Hepatocyte (in vitro differentiated cells): ENCODE data around the gene FGL2. TPM values are rescaled to one million over a fixed set of nuclear protein-coding genes. Genes with fewer than 3 reads are reported as not detected.

Experiments used
- DNase-seq: peaks from one replicate; pipeline ENCODE4 v3.0.0-alpha.2; 2016; ENCODE audit warnings: low spot score
- H2AFZ ChIP-seq: fragments of 200-600 bp; sonication (generic); 2 replicates; pipeline ENCODE4 v1.6.0; 2016; ENCODE audit warnings: antibody characterized with exemption, mild to moderate bottlenecking
- H3K27ac ChIP-seq: fragments of 200-600 bp; sonication (generic); 2 replicates; pipeline ENCODE4 v1.5.1; 2016; ENCODE audit warnings: mild to moderate bottlenecking
- H3K27me3 ChIP-seq: fragments of 200-600 bp; sonication (generic); 2 replicates; pipeline ENCODE4 v1.6.1; 2016
- H3K36me3 ChIP-seq: fragments of 200-600 bp; sonication (generic); replicated peaks from 2 replicates; pipeline ENCODE4 v1.5.1; 2016; ENCODE audit warnings: low read depth; ENCODE audit not compliant: insufficient read depth
- H3K4me1 ChIP-seq: fragments of 200-600 bp; sonication (generic); 2 replicates; pipeline ENCODE4 v1.5.1; 2016; ENCODE audit warnings: mild to moderate bottlenecking, moderate library complexity; ENCODE audit not compliant: insufficient read depth
- H3K4me2 ChIP-seq: fragments of 200-600 bp; sonication (generic); 2 replicates; pipeline ENCODE4 v1.6.0; 2016
- H3K4me3 ChIP-seq: fragments of 200-600 bp; sonication (generic); 2 replicates; pipeline ENCODE4 v1.5.1; 2016; ENCODE audit warnings: mild to moderate bottlenecking
- H3K79me2 ChIP-seq: fragments of 200-600 bp; sonication (generic); 2 replicates; pipeline ENCODE4 v1.6.0; 2017; ENCODE audit warnings: mild to moderate bottlenecking
- H3K9me2 ChIP-seq: fragments of 200-600 bp; sonication (generic); replicated peaks from 2 replicates; pipeline ENCODE4 v1.6.0; 2017; ENCODE audit warnings: mild to moderate bottlenecking; ENCODE audit not compliant: insufficient read depth
- H3K9me3 ChIP-seq: fragments of 200-600 bp; sonication (generic); 2 replicates; pipeline ENCODE4 v1.5.1; 2016; ENCODE audit warnings: low read depth, mild to moderate bottlenecking
- H4K20me1 ChIP-seq: fragments of 200-600 bp; sonication (generic); 2 replicates; pipeline ENCODE4 v1.6.0; 2016; ENCODE audit warnings: mild to moderate bottlenecking; ENCODE audit not compliant: insufficient read depth, poor library complexity, severe bottlenecking
- CTCF ChIP-seq: fragments of 200-600 bp; sonication (generic); IDR thresholded peaks from 2 replicates; pipeline ENCODE4 v1.5.1; 2016; ENCODE audit warnings: antibody characterized with exemption, mild to moderate bottlenecking; ENCODE audit not compliant: poor library complexity
- EZH2 ChIP-seq: fragments of 200-600 bp; sonication (generic); IDR thresholded peaks from 2 replicates; pipeline ENCODE4 v1.6.1; 2016; ENCODE audit warnings: antibody characterized with exemption, mild to moderate bottlenecking, borderline replicate concordance
- EZH2phosphoT487 ChIP-seq: fragments of 200-600 bp; sonication (generic); IDR thresholded peaks from one replicate; pipeline ENCODE4 v1.6.1; 2018; ENCODE audit warnings: antibody characterized with exemption, mild to moderate bottlenecking, low read depth, moderate library complexity; ENCODE audit not compliant: unreplicated experiment, severe bottlenecking
- WGBS: methylation state at CpG from one replicate; pipeline ENCODE4 v1.1.6; 2016; ENCODE audit warnings: low lambda C conversion rate; ENCODE audit errors: missing lambda C conversion rate; 5-methylcytosine and 5-hydroxymethylcytosine counted together
- polyA plus RNA-seq: library from polyadenylated mRNA; unstranded; fragments of >200 nt; fragmentation: Nextera tagmentation; extraction: Ambion mirVana; gene quantifications from 2 replicates; pipeline ENCODE4 v1.2.1, GENCODE V29; 2016
- total RNA-seq: library from RNA; depleted of rRNA; stranded (reverse); fragments of >200 nt; gene quantifications from 2 replicates; pipeline ENCODE4 v1.2.3, GENCODE V29; 2014

The FGL2 gene, protein sequence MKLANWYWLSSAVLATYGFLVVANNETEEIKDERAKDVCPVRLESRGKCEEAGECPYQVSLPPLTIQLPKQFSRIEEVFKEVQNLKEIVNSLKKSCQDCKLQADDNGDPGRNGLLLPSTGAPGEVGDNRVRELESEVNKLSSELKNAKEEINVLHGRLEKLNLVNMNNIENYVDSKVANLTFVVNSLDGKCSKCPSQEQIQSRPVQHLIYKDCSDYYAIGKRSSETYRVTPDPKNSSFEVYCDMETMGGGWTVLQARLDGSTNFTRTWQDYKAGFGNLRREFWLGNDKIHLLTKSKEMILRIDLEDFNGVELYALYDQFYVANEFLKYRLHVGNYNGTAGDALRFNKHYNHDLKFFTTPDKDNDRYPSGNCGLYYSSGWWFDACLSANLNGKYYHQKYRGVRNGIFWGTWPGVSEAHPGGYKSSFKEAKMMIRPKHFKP
- total RNA-seq: 0.80 and 1.2 TPM in 2 replicates
- polyA plus RNA-seq: 0.57 and 0.83 TPM in 2 replicates

DNA sequence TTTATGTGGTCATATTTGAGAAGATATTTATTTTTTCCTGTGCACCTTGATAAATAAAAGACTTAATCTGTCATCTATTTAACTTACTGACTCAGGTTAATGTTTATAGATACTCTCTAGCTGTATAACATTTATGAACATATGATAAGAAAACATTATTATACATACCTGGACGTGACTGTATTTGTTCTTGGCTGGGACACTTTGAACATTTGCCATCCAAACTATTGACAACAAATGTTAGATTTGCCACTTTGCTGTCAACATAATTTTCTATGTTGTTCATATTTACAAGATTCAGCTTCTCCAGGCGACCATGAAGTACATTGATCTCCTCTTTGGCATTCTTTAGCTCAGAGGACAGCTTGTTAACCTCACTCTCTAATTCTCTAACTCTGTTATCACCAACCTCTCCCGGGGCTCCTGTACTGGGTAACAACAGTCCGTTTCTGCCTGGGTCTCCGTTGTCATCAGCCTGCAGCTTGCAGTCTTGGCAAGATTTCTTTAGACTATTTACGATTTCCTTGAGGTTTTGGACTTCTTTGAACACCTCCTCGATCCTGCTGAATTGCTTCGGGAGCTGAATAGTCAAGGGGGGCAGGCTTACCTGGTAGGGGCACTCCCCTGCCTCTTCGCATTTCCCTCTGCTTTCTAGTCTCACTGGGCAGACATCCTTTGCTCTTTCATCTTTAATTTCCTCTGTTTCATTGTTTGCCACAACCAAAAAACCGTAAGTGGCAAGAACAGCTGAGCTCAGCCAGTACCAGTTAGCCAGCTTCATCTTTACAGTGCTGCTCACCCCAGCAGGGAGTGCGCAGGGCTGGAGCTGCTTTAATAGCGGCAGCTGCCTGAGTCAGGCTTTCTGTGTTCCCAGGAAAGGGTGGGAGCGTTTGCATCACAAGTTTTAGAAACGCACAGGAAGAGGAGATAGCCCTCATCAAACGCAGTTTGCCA is at the start of gene FGL2:
Gene FGL2 (minus strand): TSS at position 807 of the 954 bp plus-strand sequence. CDS start 26 bp downstream, at position 781.
- no peak within 1 kb of the TSS for H3K27ac ChIP-seq
- WGBS: 24% methylated on average over 15 of the region's 15 CpGs

GRCh38 chr7:77248154-77248553 is 48.5 kb upstream of the FGL2 start:
- no peak overlapping the region for H3K4me2 ChIP-seq
- no peak overlapping the region for H3K4me3 ChIP-seq
- no peaks in the 10 kb centered on the region for H4K20me1 ChIP-seq
- DNase-seq: no peak
- no peaks in the 10 kb centered on the region for H3K4me1 ChIP-seq
- H3K9me3 ChIP-seq: no peaks in the 10 kb centered on the region
- H3K27ac ChIP-seq: no peak overlapping the region
- H3K36me3 ChIP-seq: no peaks in the 10 kb centered on the region
- 70% methylated on average over 3 of the region's 3 CpGs for WGBS
- TF ChIP-seq EZH2: no peak
- no peak for TF ChIP-seq EZH2phosphoT487
- no peak for TF ChIP-seq CTCF
- H2AFZ ChIP-seq: no peak overlapping the region
- H3K79me2 ChIP-seq: no peaks in the 10 kb centered on the region
- no peaks in the 10 kb centered on the region for H3K9me2 ChIP-seq
- no peaks in the 10 kb centered on the region for H3K27me3 ChIP-seq

More for the DNA sequence above, at the start of gene FGL2:
- Histone ChIP-seq H3K4me1 (no peaks in the 10 kb centered on the region), H3K4me3 (no peak within 1 kb of the TSS), H4K20me1 (no peaks in the 10 kb centered on the region), H3K27me3 (no peaks in the 10 kb centered on the region), H3K36me3 (no peaks in the 10 kb centered on the region), H3K9me2 (no peaks in the 10 kb centered on the region), H2AFZ (no peak within 1 kb of the TSS), H3K79me2 (no peaks in the 10 kb centered on the region), H3K4me2 (peak within 1 kb of the TSS; percentile 75), H3K9me3 (no peaks in the 10 kb centered on the region)
- TF ChIP-seq EZH2 (no peak), CTCF (no peak)
- peak; percentile 37 for DNase-seq

- no peaks in the 10 kb centered on the region for H3K9me3 ChIP-seq
- no peaks in the 10 kb centered on the region for H3K4me1 ChIP-seq
- no peaks in the 10 kb centered on the region for H4K20me1 ChIP-seq
- peak; percentile 81 for TF ChIP-seq CTCF
- no peak for TF ChIP-seq EZH2
- no peak overlapping the region for H3K27ac ChIP-seq
- H3K4me3 ChIP-seq: no peak overlapping the region
- no peaks in the 10 kb centered on the region for H3K36me3 ChIP-seq
- no peaks in the 10 kb centered on the region for H3K9me2 ChIP-seq
- H3K79me2 ChIP-seq: no peaks in the 10 kb centered on the region
- peak; percentile 82 for DNase-seq
- no peak overlapping the region for H2AFZ ChIP-seq
- no peaks in the 10 kb centered on the region for H3K27me3 ChIP-seq
- H3K4me2 ChIP-seq: no peak overlapping the region
- WGBS: 36% methylated on average over 3 of the region's 3 CpGs
Observed at GRCh38 chr7:77247206-77247850, 47.7 kb upstream of the FGL2 start.
